CD4-positive, CD25-positive, alpha-beta regulatory T cell (primary cell): Measurements from ENCODE around the gene HOATZ. TPM values are rescaled to one million over a fixed set of nuclear protein-coding genes. Genes with fewer than 3 reads are reported as not detected.
A peak's percentile ranks its signal among the peaks of the same experiment; 100 is the strongest.

Source experiments
- ATAC-seq, 2 donors: fragments of 150-1000 bp; cut with Tn5 transposase; one replicate each; pipeline ENCODE4 v1.10.0; 2021; ENCODE audit warnings: low read depth in 2 of 2, moderate number of reproducible peaks in 2 of 2, moderate library complexity in 1 of 2
- DNase-seq, 3 donors: peaks; one replicate each; pipeline versions ENCODE4 v3.0.0 to v3.0.0-alpha.2; 2012 to 2022; ENCODE audit warnings: mixed read lengths in 1 of 3
- H3K27ac ChIP-seq: one replicate; pipeline ENCODE4 v1.7.0; 2013; ENCODE audit warnings: mild to moderate bottlenecking, low read length; ENCODE audit not compliant: insufficient read depth, poor library complexity, severe bottlenecking
- H3K27me3 ChIP-seq: one replicate; pipeline ENCODE4 v1.7.0; 2013; ENCODE audit warnings: low read length; ENCODE audit not compliant: control insufficient read depth, insufficient read depth
- H3K36me3 ChIP-seq: one replicate; pipeline ENCODE4 v1.7.0; 2013; ENCODE audit warnings: mild to moderate bottlenecking, low read length, moderate library complexity; ENCODE audit not compliant: control insufficient read depth, insufficient read depth
- H3K4me1 ChIP-seq: 2 replicates; pipeline ENCODE4 v1.7.0; 2013; ENCODE audit warnings: mild to moderate bottlenecking, low read length; ENCODE audit not compliant: insufficient read depth, control insufficient read depth, poor library complexity, severe bottlenecking
- H3K4me3 ChIP-seq: one replicate; pipeline ENCODE4 v1.7.0; 2013; ENCODE audit warnings: low read depth, mild to moderate bottlenecking, low read length, moderate library complexity
- H3K9me3 ChIP-seq, 2 experiments: 1 replicate in 1 of 2; 2 replicates in 1 of 2; pipeline ENCODE4 v1.7.0; 2013; ENCODE audit warnings: low read length in 2 of 2, mild to moderate bottlenecking in 1 of 2, moderate library complexity in 1 of 2; ENCODE audit not compliant: control insufficient read depth in 2 of 2
- H3K27ac Mint-ChIP-seq, 3 donors: one replicate each; pipeline ENCODE4 v1.8.0; 2020 to 2022; ENCODE audit warnings: mild to moderate bottlenecking in 3 of 3, mixed read lengths in 3 of 3, moderate library complexity in 2 of 3
- H3K27me3 Mint-ChIP-seq: one replicate; pipeline ENCODE4 v1.8.0; 2022; ENCODE audit warnings: mild to moderate bottlenecking, mixed read lengths
- H3K36me3 Mint-ChIP-seq: one replicate; pipeline ENCODE4 v1.8.0; 2020; ENCODE audit warnings: mixed read lengths
- H3K4me1 Mint-ChIP-seq, 4 donors: one replicate each; pipeline ENCODE4 v1.8.0; 2020 to 2022; ENCODE audit warnings: mixed read lengths in 4 of 4, mild to moderate bottlenecking in 1 of 4
- H3K4me3 Mint-ChIP-seq, 4 donors: one replicate each; pipeline ENCODE4 v1.8.0; 2020 to 2022; ENCODE audit warnings: mild to moderate bottlenecking in 4 of 4, mixed read lengths in 4 of 4, moderate library complexity in 3 of 4
- H3K9me3 Mint-ChIP-seq, 7 donors: one replicate each; pipeline ENCODE4 v1.8.0; 2020 to 2022; ENCODE audit warnings: mixed read lengths in 7 of 7, mild to moderate bottlenecking in 3 of 7, moderate library complexity in 2 of 7
- polyA plus RNA-seq, 4 donors: library from polyadenylated mRNA; unstranded; fragments of 300-500 nt; fragmentation: Illumina TruSeq; gene quantifications; one replicate each; pipeline ENCODE4 v1.2.3, GENCODE V29; 2021
- total RNA-seq: library from RNA; stranded (reverse); gene quantifications from one replicate; pipeline ENCODE4 v1.2.3, GENCODE V29; 2022

The HOATZ gene
- total and polyA plus RNA-seq, 5 donors from 2014 or later = not detected

GRCh38 chr11:111477898-111478297, 36.7 kb upstream of the HOATZ start:
- H3K36me3 ChIP-seq = no peaks in the 10 kb centered on the region
- Mint-ChIP-seq H3K9me3 (peaks cover under 1 to 26% (median 5%) of the 10 kb centered on the region in 7 donors), H3K36me3 (no peaks in the 10 kb centered on the region), H3K4me1 (peaks cover 0 to 12% (median 5%) of the 10 kb centered on the region in 4 donors), H3K4me3 (peak overlapping the region in 1 of 4 donors; percentile 54), H3K27me3 (peaks cover 23% of the 10 kb centered on the region), H3K27ac (peak overlapping the region in 1 of 3 donors; percentile 20)
- ATAC-seq (no peak), DNase-seq (no peak)
- peaks cover 6% of the 10 kb centered on the region for H3K27me3 ChIP-seq
- H3K4me1 ChIP-seq = no peaks in the 10 kb centered on the region
- H3K4me3 ChIP-seq = no peak overlapping the region
- H3K9me3 ChIP-seq = peaks cover 6% of the 10 kb centered on the region in 2 experiments
- H3K27ac ChIP-seq = no peak overlapping the region

DNA sequence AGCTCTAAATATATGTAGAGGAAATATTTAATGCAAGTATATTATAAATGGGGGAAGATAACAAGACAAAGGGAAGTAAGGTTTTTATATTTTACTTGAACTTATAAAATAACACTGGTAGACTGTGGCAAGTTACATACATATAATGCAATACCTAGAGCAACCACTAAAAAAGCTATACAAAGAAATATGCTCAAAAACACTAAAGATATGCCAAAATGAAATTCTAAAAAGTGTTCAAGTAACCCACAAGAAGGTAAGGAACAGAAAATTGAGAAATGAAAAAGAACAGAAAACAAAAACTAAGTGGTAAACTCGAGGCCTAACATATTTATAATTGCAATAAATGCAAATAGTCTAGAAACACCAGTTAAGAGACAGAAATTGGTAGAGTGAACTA, 34.9 kb upstream of the HOATZ start:
- no peak for ATAC-seq
- Mint-ChIP-seq H3K9me3 (peaks cover 3 to 41% (median 8%) of the 10 kb centered on the region in 7 donors), H3K4me1 (peaks cover 0 to 12% (median 5%) of the 10 kb centered on the region in 4 donors), H3K27ac (no peak overlapping the region), H3K27me3 (peaks cover 31% of the 10 kb centered on the region), H3K4me3 (no peak overlapping the region), H3K36me3 (no peaks in the 10 kb centered on the region)
- peaks cover 19 to 22% of the 10 kb centered on the region in 2 experiments for H3K9me3 ChIP-seq
- peaks cover 7% of the 10 kb centered on the region for H3K27me3 ChIP-seq
- H3K4me1 ChIP-seq = no peaks in the 10 kb centered on the region
- H3K4me3 ChIP-seq = no peak overlapping the region
- no peak overlapping the region for H3K27ac ChIP-seq
- no peaks in the 10 kb centered on the region for H3K36me3 ChIP-seq
- DNase-seq = no peak

- H3K4me1 Mint-ChIP-seq = peaks cover 0 to 12% (median 5%) of the 10 kb centered on the region in 4 donors
- no peak for ATAC-seq
These were observed 31.1 kb upstream of the HOATZ start for GRCh38 chr11:111483431-111483830.

DNA sequence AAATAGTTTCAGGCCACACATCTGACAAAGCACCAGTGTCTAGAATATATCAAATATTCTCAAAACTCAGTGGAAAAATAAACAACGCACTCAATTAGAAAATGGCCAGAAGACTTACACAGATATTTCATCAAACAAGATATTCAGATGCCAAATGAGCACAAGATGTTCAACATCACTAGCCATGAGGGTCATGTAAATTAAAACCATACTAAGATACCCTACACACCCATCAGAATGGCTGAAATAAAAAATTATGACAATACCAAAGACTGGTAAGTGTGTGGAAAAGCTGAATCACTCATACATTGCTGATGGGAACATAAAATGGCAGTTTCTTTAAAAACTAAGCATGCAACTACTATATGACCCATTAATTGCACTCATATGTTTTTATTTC, 24.1 kb upstream of the HOATZ start:
- H3K27ac ChIP-seq = no peak overlapping the region
- no peaks in the 10 kb centered on the region for H3K36me3 Mint-ChIP-seq
- no peak overlapping the region for H3K27ac Mint-ChIP-seq
- H3K9me3 Mint-ChIP-seq = peaks cover 0 to 9% (median 6%) of the 10 kb centered on the region in 7 donors
- no peaks in the 10 kb centered on the region for H3K4me1 ChIP-seq
- peaks cover 0 to 5% of the 10 kb centered on the region in 2 experiments for H3K9me3 ChIP-seq
- H3K4me1 Mint-ChIP-seq = no peaks in the 10 kb centered on the region
- H3K27me3 ChIP-seq = no peaks in the 10 kb centered on the region
- peaks cover 38% of the 10 kb centered on the region for H3K27me3 Mint-ChIP-seq
- no peak overlapping the region for H3K4me3 Mint-ChIP-seq
- DNase-seq (no peak), ATAC-seq (no peak)
- H3K4me3 ChIP-seq = no peak overlapping the region
- no peaks in the 10 kb centered on the region for H3K36me3 ChIP-seq

More at GRCh38 chr11:111483431-111483830, 31.1 kb upstream of the HOATZ start:
- no peaks in the 10 kb centered on the region for H3K36me3 Mint-ChIP-seq
- Histone ChIP-seq H3K9me3 (peaks cover 19 to 29% of the 10 kb centered on the region in 2 experiments), H3K27me3 (peaks cover 4% of the 10 kb centered on the region), H3K27ac (no peak overlapping the region), H3K4me3 (no peak overlapping the region), H3K4me1 (no peaks in the 10 kb centered on the region), H3K36me3 (no peaks in the 10 kb centered on the region)
- no peak overlapping the region for H3K4me3 Mint-ChIP-seq
- DNase-seq = no peak
- no peak overlapping the region for H3K27ac Mint-ChIP-seq
- peaks cover 39% of the 10 kb centered on the region for H3K27me3 Mint-ChIP-seq
- peaks cover 5 to 51% (median 11%) of the 10 kb centered on the region in 7 donors for H3K9me3 Mint-ChIP-seq

- Histone ChIP-seq H3K27ac (no peak overlapping the region), H3K4me3 (no peak overlapping the region), H3K36me3 (no peaks in the 10 kb centered on the region), H3K4me1 (no peaks in the 10 kb centered on the region), H3K27me3 (no peaks in the 10 kb centered on the region), H3K9me3 (no peaks in the 10 kb centered on the region)
- H3K27me3 Mint-ChIP-seq = peaks cover 40% of the 10 kb centered on the region
- DNase-seq = no peak
- no peak overlapping the region for H3K4me3 Mint-ChIP-seq
- ATAC-seq = no peak
- H3K36me3 Mint-ChIP-seq = no peaks in the 10 kb centered on the region
- no peak overlapping the region for H3K27ac Mint-ChIP-seq
- peaks cover 0 to 3% (median 0%) of the 10 kb centered on the region in 7 donors for H3K9me3 Mint-ChIP-seq
- H3K4me1 Mint-ChIP-seq = no peaks in the 10 kb centered on the region
These were observed 20.5 kb upstream of the HOATZ start for GRCh38 chr11:111494040-111494439.

DNA sequence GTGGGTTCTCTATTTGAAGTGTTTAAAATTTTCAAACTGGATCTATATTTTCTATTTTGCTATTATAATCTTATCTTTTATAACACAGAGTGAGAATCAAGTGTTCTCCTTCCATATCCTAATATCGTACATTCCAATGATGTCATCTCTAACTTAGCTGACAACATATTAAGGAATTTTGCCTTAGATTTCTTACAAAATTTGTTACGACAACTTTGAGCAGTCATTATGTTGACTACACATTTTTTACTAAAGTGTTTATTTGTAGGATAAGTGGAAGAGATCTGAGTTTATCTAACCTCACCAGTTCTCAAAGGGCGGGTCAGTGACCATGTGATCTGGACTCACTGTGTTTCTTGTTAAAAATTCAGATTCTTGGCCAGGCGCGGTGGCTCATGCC, 15.1 kb upstream of the HOATZ start:
- H3K36me3 Mint-ChIP-seq = no peaks in the 10 kb centered on the region
- H3K4me1 ChIP-seq = no peaks in the 10 kb centered on the region
- H3K27me3 Mint-ChIP-seq = peaks cover 34% of the 10 kb centered on the region
- no peak for ATAC-seq
- H3K4me1 Mint-ChIP-seq = no peaks in the 10 kb centered on the region
- H3K27me3 ChIP-seq = no peaks in the 10 kb centered on the region
- H3K36me3 ChIP-seq = no peaks in the 10 kb centered on the region
- no peaks in the 10 kb centered on the region for H3K9me3 Mint-ChIP-seq
- no peak overlapping the region for H3K4me3 ChIP-seq
- H3K27ac ChIP-seq = no peak overlapping the region
- H3K4me3 Mint-ChIP-seq = no peak overlapping the region
- no peaks in the 10 kb centered on the region for H3K9me3 ChIP-seq
- no peak for DNase-seq
- no peak overlapping the region for H3K27ac Mint-ChIP-seq

GRCh38 chr11:111500481-111500880, 14.1 kb upstream of the HOATZ start:
- Mint-ChIP-seq H3K36me3 (no peaks in the 10 kb centered on the region), H3K4me1 (no peaks in the 10 kb centered on the region), H3K9me3 (peaks cover 0 to 1% (median 0%) of the 10 kb centered on the region in 7 donors), H3K4me3 (no peak overlapping the region), H3K27me3 (peaks cover 40% of the 10 kb centered on the region), H3K27ac (no peak overlapping the region)
- no peaks in the 10 kb centered on the region for H3K27me3 ChIP-seq
- no peak overlapping the region for H3K27ac ChIP-seq
- ATAC-seq (no peak), DNase-seq (no peak)
- H3K9me3 ChIP-seq = no peaks in the 10 kb centered on the region
- no peaks in the 10 kb centered on the region for H3K4me1 ChIP-seq
- H3K4me3 ChIP-seq = no peak overlapping the region
- H3K36me3 ChIP-seq = no peaks in the 10 kb centered on the region

- ATAC-seq = no peak
- Histone ChIP-seq H3K4me1 (no peaks in the 10 kb centered on the region), H3K4me3 (no peak overlapping the region), H3K27ac (no peak overlapping the region), H3K9me3 (no peaks in the 10 kb centered on the region), H3K27me3 (no peaks in the 10 kb centered on the region), H3K36me3 (no peaks in the 10 kb centered on the region)
- Mint-ChIP-seq H3K27me3 (peaks cover 43% of the 10 kb centered on the region), H3K4me1 (no peaks in the 10 kb centered on the region), H3K36me3 (no peaks in the 10 kb centered on the region), H3K4me3 (no peak overlapping the region), H3K9me3 (peaks cover 0 to 1% (median 0%) of the 10 kb centered on the region in 7 donors), H3K27ac (no peak overlapping the region)
- no peak for DNase-seq
These were observed 12.0 kb upstream of the HOATZ start for GRCh38 chr11:111502611-111503010.
